ENCODE data around the gene SIX1. TPM values are rescaled to one million over a fixed set of nuclear protein-coding genes. Genes with fewer than 3 reads are reported as not detected.

The SIX1 gene
- total RNA-seq, 3 donors from 2014 or later: not detected

GRCh38 chr14:60640859-60641741, 8.2 kb downstream of the SIX1 start:
- H3K9me3 Mint-ChIP-seq: no peaks in the 10 kb centered on the region
- DNase-seq (no peak), ATAC-seq (no peak)
- H3K36me3 Mint-ChIP-seq (ENCODE audit: insufficient read depth): no peaks in the 10 kb centered on the region
- H3K27me3 Mint-ChIP-seq (ENCODE audit: low read depth): peaks cover 84% of the 10 kb centered on the region
- H3K4me3 Mint-ChIP-seq: no peak overlapping the region
- peaks cover 18% of the 10 kb centered on the region for H3K4me1 Mint-ChIP-seq (ENCODE audit: low read depth)

- peaks cover 82% of the 10 kb centered on the region for H3K27me3 Mint-ChIP-seq (ENCODE audit: low read depth)
- no peaks in the 10 kb centered on the region for H3K36me3 Mint-ChIP-seq (ENCODE audit: insufficient read depth)
- no peak for DNase-seq
- peaks cover 18% of the 10 kb centered on the region for H3K4me1 Mint-ChIP-seq (ENCODE audit: low read depth)
- ATAC-seq: no peak
- H3K9me3 Mint-ChIP-seq: no peaks in the 10 kb centered on the region
- H3K4me3 Mint-ChIP-seq: no peak overlapping the region
Measured at GRCh38 chr14:60639674-60640073, 9.6 kb downstream of the SIX1 start.

GRCh38 chr14:60637479-60638315, 11.6 kb downstream of the SIX1 start:
- Mint-ChIP-seq H3K36me3 (ENCODE audit: insufficient read depth) (no peaks in the 10 kb centered on the region), H3K9me3 (no peaks in the 10 kb centered on the region), H3K4me3 (no peak overlapping the region), H3K27me3 (ENCODE audit: low read depth) (peaks cover 67% of the 10 kb centered on the region), H3K4me1 (ENCODE audit: low read depth) (peaks cover 15% of the 10 kb centered on the region)
- DNase-seq: no peak
- ATAC-seq: peak; percentile 35 to 38

- H3K4me1 Mint-ChIP-seq (ENCODE audit: low read depth): peaks cover 20% of the 10 kb centered on the region
- H3K9me3 Mint-ChIP-seq: no peaks in the 10 kb centered on the region
- H3K27me3 Mint-ChIP-seq (ENCODE audit: low read depth): peaks cover 64% of the 10 kb centered on the region
- ATAC-seq (no peak), DNase-seq (no peak)
- H3K4me3 Mint-ChIP-seq: no peak overlapping the region
- H3K36me3 Mint-ChIP-seq (ENCODE audit: insufficient read depth): no peaks in the 10 kb centered on the region
Measured at GRCh38 chr14:60636879-60637478, 12.3 kb downstream of the SIX1 start.

GRCh38 chr14:60634153-60634552, 15.1 kb downstream of the SIX1 start:
- peaks cover 40% of the 10 kb centered on the region for H3K27me3 Mint-ChIP-seq (ENCODE audit: low read depth)
- H3K36me3 Mint-ChIP-seq (ENCODE audit: insufficient read depth): no peaks in the 10 kb centered on the region
- ATAC-seq (no peak), DNase-seq (no peak)
- peaks cover 17% of the 10 kb centered on the region for H3K4me1 Mint-ChIP-seq (ENCODE audit: low read depth)
- H3K4me3 Mint-ChIP-seq: no peak overlapping the region
- H3K9me3 Mint-ChIP-seq: no peaks in the 10 kb centered on the region

GRCh38 chr14:60632777-60633176, 16.5 kb downstream of the SIX1 start:
- no peaks in the 10 kb centered on the region for H3K36me3 Mint-ChIP-seq (ENCODE audit: insufficient read depth)
- no peak overlapping the region for H3K4me3 Mint-ChIP-seq
- peaks cover 26% of the 10 kb centered on the region for H3K27me3 Mint-ChIP-seq (ENCODE audit: low read depth)
- H3K9me3 Mint-ChIP-seq: no peaks in the 10 kb centered on the region
- ATAC-seq (no peak), DNase-seq (no peak)
- peaks cover 8% of the 10 kb centered on the region for H3K4me1 Mint-ChIP-seq (ENCODE audit: low read depth)

- H3K4me3 Mint-ChIP-seq: no peak overlapping the region
- no peaks in the 10 kb centered on the region for H3K9me3 Mint-ChIP-seq
Measured at GRCh38 chr14:60632257-60632656, 17.0 kb downstream of the SIX1 start.

GRCh38 chr14:60631842-60632241, 17.4 kb downstream of the SIX1 start:
- Mint-ChIP-seq H3K27me3 (ENCODE audit: low read depth) (peaks cover 22% of the 10 kb centered on the region), H3K4me1 (ENCODE audit: low read depth) (peaks cover 8% of the 10 kb centered on the region), H3K9me3 (no peaks in the 10 kb centered on the region), H3K4me3 (no peak overlapping the region), H3K36me3 (ENCODE audit: insufficient read depth) (no peaks in the 10 kb centered on the region)
- DNase-seq (no peak), ATAC-seq (no peak)

More at GRCh38 chr14:60632257-60632656, 17.0 kb downstream of the SIX1 start:
- no peak for DNase-seq
- peaks cover 8% of the 10 kb centered on the region for H3K4me1 Mint-ChIP-seq (ENCODE audit: low read depth)
- H3K27me3 Mint-ChIP-seq (ENCODE audit: low read depth): peaks cover 26% of the 10 kb centered on the region
- no peaks in the 10 kb centered on the region for H3K36me3 Mint-ChIP-seq (ENCODE audit: insufficient read depth)
- no peak for ATAC-seq

- no peak for ATAC-seq
- Mint-ChIP-seq H3K9me3 (no peaks in the 10 kb centered on the region), H3K4me1 (ENCODE audit: low read depth) (peaks cover 8% of the 10 kb centered on the region), H3K27me3 (ENCODE audit: low read depth) (peaks cover 15% of the 10 kb centered on the region), H3K4me3 (no peak overlapping the region), H3K36me3 (ENCODE audit: insufficient read depth) (no peaks in the 10 kb centered on the region)
- no peak for DNase-seq
Measured at GRCh38 chr14:60630129-60630528, 19.1 kb downstream of the SIX1 start.

- Mint-ChIP-seq H3K9me3 (no peaks in the 10 kb centered on the region), H3K27me3 (ENCODE audit: low read depth) (peaks cover 21% of the 10 kb centered on the region), H3K36me3 (ENCODE audit: insufficient read depth) (no peaks in the 10 kb centered on the region), H3K4me3 (no peak overlapping the region), H3K4me1 (ENCODE audit: low read depth) (peaks cover 8% of the 10 kb centered on the region)
- no peak for ATAC-seq
- DNase-seq: no peak
Measured at GRCh38 chr14:60628892-60629291, 20.4 kb downstream of the SIX1 start.

- Mint-ChIP-seq H3K4me1 (ENCODE audit: low read depth) (no peaks in the 10 kb centered on the region), H3K4me3 (no peak overlapping the region), H3K36me3 (ENCODE audit: insufficient read depth) (no peaks in the 10 kb centered on the region), H3K9me3 (no peaks in the 10 kb centered on the region), H3K27me3 (ENCODE audit: low read depth) (peaks cover 21% of the 10 kb centered on the region)
- DNase-seq (no peak), ATAC-seq (no peak)
Measured at GRCh38 chr14:60622917-60623257, 26.4 kb downstream of the SIX1 start.

- ATAC-seq (no peak), DNase-seq (no peak)
- no peaks in the 10 kb centered on the region for H3K4me1 Mint-ChIP-seq (ENCODE audit: low read depth)
- no peaks in the 10 kb centered on the region for H3K36me3 Mint-ChIP-seq (ENCODE audit: insufficient read depth)
- no peak overlapping the region for H3K4me3 Mint-ChIP-seq
- H3K27me3 Mint-ChIP-seq (ENCODE audit: low read depth): peaks cover 21% of the 10 kb centered on the region
- H3K9me3 Mint-ChIP-seq: no peaks in the 10 kb centered on the region
Measured at GRCh38 chr14:60622210-60622916, 26.9 kb downstream of the SIX1 start.

GRCh38 chr14:60621386-60621785, 27.9 kb downstream of the SIX1 start:
- no peak overlapping the region for H3K4me3 Mint-ChIP-seq
- no peak for DNase-seq
- no peak for ATAC-seq
- peaks cover 21% of the 10 kb centered on the region for H3K27me3 Mint-ChIP-seq (ENCODE audit: low read depth)
- H3K9me3 Mint-ChIP-seq: no peaks in the 10 kb centered on the region
- H3K36me3 Mint-ChIP-seq (ENCODE audit: insufficient read depth): no peaks in the 10 kb centered on the region
- H3K4me1 Mint-ChIP-seq (ENCODE audit: low read depth): no peaks in the 10 kb centered on the region

- peaks cover 15% of the 10 kb centered on the region for H3K27me3 Mint-ChIP-seq (ENCODE audit: low read depth)
- no peak overlapping the region for H3K4me3 Mint-ChIP-seq
- no peaks in the 10 kb centered on the region for H3K4me1 Mint-ChIP-seq (ENCODE audit: low read depth)
- no peak for ATAC-seq
- DNase-seq: no peak
- no peaks in the 10 kb centered on the region for H3K9me3 Mint-ChIP-seq
- H3K36me3 Mint-ChIP-seq (ENCODE audit: insufficient read depth): no peaks in the 10 kb centered on the region
Measured at GRCh38 chr14:60618241-60618640, 31.0 kb downstream of the SIX1 start.
